ENCODE measurements around the gene NPC1L1. TPM values are rescaled to one million over a fixed set of nuclear protein-coding genes. Genes with fewer than 3 reads are reported as not detected.

The NPC1L1 gene
- total and polyA plus RNA-seq, 2 of the 13 experiments (the other 11 are each of a cell fraction or from before 2014, with no cell fraction given), result 4.8 to 14.5 TPM

- DNase-seq (ENCODE audit: low spot score), result no peak
- Histone ChIP-seq H3K4me2 (ENCODE audit: low read depth, low read length) (no peak overlapping the region), H3K9me3 (ENCODE audit: low read length) (no peaks in the 10 kb centered on the region), H3K9ac (ENCODE audit: insufficient read depth, low read depth, low read length) (no peak overlapping the region), H2AFZ (ENCODE audit: low read length) (no peak overlapping the region), H3K4me3 (replicated peaks in 1 of 3; ENCODE audit: insufficient read depth in 1 of 3, low read depth in 2 of 3, low read length in 3 of 3) (no peak overlapping the region), H3K79me2 (ENCODE audit: insufficient read depth, low read length) (no peaks in the 10 kb centered on the region), H3K36me3 (replicated peaks in 1 of 2; ENCODE audit: control insufficient read depth in 1 of 2, insufficient read depth in 2 of 2, low read length in 2 of 2) (no peaks in the 10 kb centered on the region), H3K27me3 (ENCODE audit: control insufficient read depth in 1 of 2, insufficient read depth in 2 of 2, low read length in 2 of 2) (no peaks in the 10 kb centered on the region), H3K4me1 (ENCODE audit: insufficient read depth, low read length) (peaks cover 24% of the 10 kb centered on the region), H3K27ac (ENCODE audit: extremely low read length, insufficient read depth, low read length) (no peak overlapping the region), H4K20me1 (ENCODE audit: insufficient read depth, low read length) (no peaks in the 10 kb centered on the region)
- 7% methylated on average over 3 of the region's 3 CpGs for WGBS (ENCODE audit: low lambda C conversion rate)
- POLR2A ChIA-PET, result interaction anchor here (1.4 kb wide), 1 partner anchor 299 kb away, joined by 3 read pairs; the partner anchor contains the start of gene H2AZ2
- no peak for ATAC-seq
- TF ChIP-seq ZNF770 (CRISPR knock-in tag; IDR thresholded peaks at IDR 0.05), result peak; percentile 58; the same call in 1 of the 2 replicates
- TF ChIP-seq, protein P1, sequence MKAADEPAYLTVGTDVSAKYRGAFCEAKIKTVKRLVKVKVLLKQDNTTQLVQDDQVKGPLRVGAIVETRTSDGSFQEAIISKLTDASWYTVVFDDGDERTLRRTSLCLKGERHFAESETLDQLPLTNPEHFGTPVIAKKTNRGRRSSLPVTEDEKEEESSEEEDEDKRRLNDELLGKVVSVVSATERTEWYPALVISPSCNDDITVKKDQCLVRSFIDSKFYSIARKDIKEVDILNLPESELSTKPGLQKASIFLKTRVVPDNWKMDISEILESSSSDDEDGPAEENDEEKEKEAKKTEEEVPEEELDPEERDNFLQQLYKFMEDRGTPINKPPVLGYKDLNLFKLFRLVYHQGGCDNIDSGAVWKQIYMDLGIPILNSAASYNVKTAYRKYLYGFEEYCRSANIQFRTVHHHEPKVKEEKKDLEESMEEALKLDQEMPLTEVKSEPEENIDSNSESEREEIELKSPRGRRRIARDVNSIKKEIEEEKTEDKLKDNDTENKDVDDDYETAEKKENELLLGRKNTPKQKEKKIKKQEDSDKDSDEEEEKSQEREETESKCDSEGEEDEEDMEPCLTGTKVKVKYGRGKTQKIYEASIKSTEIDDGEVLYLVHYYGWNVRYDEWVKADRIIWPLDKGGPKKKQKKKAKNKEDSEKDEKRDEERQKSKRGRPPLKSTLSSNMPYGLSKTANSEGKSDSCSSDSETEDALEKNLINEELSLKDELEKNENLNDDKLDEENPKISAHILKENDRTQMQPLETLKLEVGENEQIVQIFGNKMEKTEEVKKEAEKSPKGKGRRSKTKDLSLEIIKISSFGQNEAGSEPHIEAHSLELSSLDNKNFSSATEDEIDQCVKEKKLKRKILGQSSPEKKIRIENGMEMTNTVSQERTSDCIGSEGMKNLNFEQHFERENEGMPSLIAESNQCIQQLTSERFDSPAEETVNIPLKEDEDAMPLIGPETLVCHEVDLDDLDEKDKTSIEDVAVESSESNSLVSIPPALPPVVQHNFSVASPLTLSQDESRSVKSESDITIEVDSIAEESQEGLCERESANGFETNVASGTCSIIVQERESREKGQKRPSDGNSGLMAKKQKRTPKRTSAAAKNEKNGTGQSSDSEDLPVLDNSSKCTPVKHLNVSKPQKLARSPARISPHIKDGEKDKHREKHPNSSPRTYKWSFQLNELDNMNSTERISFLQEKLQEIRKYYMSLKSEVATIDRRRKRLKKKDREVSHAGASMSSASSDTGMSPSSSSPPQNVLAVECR (CRISPR knock-in tag; IDR thresholded peaks at IDR 0.05; ENCODE audit: borderline replicate concordance), result no peak
- TF ChIP-seq ZNF431 (CRISPR knock-in tag; IDR thresholded peaks at IDR 0.05; ENCODE audit: borderline replicate concordance, low read depth), result no peak
- peak; percentile 30; the same call in 1 of the 2 replicates for TF ChIP-seq ZNF121 (CRISPR knock-in tag; IDR thresholded peaks at IDR 0.05)
- TF ChIP-seq MZF1 (CRISPR knock-in tag; IDR thresholded peaks at IDR 0.05; ENCODE audit: borderline replicate concordance), result no peak
- no peak for TF ChIP-seq KIAA2018 (CRISPR knock-in tag; IDR thresholded peaks at IDR 0.05; ENCODE audit: borderline replicate concordance)
- FAIRE-seq, result no peak
- BruUV-seq (replicated peaks), result no TSS peak
- in situ Hi-C loops (cut with HindIII; ENCODE audit: extremely low pct_ligation_motif_present, low pct_unique_long_range_greater_than_20kb), result no loop called here
- intact Hi-C loops (cut with micrococcal nuclease; ENCODE audit: unreplicated experiment), result no loop called here
- CTCF ChIA-PET (ENCODE audit: low intra/inter-chr PET ratio, low total read pairs), result no interaction called here
Measured at GRCh38 chr7:44549457-44549856, 8.3 kb upstream of the NPC1L1 start.

Data from HepG2 (cell line).